Measurements from ENCODE around the gene MNT.

MNT gene

DNA sequence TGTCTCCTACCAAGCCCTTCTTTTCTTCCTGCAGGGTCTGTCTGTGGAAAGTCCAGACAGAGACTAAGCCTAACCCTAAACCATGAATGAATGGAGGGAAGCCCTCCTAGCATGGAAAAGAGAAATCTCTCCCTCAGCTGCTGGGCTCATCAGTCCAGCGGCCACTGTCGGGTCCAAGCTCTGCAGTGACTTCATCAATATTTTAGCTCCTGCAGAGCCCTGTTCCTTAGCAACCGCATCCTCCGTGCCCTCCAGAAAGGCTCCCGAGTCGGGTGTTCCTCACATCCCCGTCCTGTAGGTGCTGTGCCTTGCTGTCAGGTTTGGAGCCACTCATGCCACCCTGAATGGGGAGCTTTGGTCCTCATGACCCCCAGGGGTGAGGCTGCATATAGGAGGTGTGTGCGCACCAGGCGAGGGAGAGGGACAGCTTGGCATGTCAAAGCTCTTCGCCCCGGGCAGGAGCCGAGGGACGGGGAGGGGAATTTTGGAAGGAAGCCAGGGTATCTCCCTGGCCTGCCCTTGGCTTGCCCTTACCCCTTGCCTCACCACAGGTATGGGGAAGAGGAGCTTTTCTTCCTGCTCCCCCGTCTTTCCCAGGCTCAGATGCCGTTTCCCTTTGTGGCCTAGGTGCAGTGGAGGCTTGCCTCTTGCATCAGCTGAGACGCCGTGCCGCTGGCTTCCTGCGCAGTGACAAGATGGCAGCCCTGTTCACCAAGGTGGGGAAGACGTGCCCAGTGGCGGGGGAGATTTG is 39.7 kb downstream of the MNT start:
- DNase-seq, result no peak

DNA sequence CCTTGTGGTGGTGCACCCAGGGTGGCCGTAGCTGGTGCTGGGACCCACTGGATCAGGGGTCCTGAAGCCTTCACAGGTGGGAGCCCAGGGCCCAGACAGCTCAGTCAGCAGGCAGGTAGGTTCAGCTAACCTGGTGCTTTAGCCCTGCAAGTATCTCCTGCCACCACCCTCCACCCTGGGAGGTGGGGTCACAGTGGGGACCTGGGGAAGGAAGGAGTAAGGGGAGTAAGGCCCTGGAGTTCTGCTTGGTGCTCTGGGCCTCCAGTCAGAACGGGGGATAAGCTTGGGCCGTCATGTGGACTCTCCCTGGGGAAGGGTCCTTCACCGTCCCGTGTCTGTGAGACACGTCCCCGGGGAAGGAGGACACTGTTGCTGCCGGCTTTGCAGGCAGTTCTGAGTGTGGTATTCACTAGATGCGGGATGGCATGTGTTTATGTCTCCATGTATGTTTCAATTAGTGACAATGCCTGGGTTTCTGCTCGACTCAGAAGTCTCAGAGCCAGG is 42.9 kb downstream of the MNT start:
- no peak for DNase-seq

DNA sequence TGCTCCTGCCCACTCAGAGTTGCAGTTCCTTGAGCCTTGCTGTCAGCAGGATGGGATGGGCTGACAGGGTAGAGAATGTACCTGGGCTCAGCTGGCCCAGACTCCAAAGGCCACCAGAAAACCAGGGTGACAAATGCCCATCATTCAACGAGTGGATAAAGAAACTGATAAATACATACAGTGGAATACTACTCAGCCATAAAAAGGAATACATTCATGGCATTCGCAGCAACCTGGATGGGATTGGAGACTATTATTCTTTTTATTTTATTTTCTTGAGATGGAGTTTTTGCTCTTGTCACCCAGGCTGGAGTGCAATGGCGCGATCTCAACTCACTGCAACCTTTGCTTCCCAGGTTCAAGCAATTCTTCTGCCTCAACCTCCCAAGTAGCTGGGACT is 43.6 kb downstream of the MNT start:
- no peak for DNase-seq

DNA sequence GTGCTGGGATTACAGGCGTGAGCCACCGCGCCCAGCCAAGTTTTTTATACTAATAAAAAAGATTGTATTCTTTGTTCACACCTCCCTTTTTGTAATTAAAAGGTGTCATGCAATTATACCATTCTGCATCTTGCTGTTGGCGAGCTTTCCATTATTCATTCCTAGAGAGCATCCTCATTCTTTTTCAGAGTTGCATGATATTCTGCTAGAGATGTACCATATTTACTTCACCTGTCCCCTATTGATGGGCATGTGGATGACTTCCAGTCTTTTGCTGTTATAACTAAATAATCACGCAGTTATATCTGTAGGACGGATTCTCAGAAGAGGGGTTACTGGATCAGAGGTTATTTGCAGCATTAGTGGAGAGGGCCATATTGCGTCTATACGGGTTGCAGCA is 46.5 kb downstream of the MNT start:
- no peak for DNase-seq

DNA sequence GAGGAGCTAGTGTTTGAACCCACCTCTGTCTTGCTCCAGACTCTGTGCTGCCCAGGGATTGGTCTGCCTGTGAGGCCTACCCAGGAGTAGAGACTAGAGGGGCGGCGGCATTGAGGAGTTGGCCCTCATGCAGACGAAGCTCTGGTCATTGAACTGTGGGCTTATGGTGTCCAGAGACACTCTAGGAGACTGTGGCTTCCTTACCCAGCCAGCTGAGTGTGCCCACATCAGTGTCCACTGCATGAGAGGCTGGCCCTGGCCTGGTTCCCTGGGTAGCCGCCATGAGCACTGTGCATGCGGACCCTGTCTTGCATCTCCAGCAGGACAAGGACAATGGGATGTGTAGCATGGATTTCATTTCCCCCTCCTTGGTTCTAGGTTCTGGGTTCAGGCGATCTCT is 49.6 kb downstream of the MNT start:
- no peak for DNase-seq

DNA sequence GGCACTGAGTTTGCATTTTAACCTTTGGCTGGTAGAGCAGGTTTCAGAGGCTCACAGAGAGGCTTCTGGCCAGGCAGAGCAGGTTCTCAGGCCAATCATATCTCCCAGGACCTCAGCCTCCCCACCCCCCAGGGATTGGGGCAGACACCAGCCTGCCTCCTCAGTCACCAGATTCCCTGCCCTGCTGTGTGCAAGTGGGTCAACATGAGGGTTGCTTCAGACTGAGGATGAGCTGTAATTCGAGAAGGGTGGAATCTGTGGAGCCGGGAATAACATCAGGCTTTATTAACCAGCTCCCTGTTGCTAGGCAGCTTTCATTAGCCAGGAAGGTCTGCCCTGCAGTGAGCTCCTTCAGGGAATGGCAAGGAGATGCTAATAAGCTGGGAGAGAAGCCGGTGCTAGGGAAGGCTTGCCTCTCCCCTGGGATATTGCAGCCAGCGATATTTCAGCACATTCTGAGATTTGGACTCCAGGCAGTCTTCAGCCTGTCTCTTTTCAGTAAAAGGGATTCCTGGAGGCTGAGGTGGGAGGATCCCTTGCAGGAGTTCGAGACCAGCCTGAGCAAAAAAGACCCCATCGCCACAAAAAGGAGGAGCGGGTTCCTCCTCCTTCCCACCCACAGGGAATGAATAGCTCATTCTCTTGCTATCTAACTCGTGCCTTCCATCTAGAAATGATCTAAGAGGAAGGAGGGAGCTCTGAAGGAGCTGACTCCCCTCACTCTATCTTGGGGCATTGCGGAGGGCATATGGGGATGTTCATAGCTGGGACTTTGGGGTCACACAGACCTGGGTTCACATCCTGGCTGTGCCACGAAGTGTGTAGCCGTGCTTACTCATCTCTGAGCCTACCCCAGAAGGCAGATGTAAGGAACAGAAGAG is 52.8 kb downstream of the MNT start:
- DNase-seq, result peak; percentile 99

DNA sequence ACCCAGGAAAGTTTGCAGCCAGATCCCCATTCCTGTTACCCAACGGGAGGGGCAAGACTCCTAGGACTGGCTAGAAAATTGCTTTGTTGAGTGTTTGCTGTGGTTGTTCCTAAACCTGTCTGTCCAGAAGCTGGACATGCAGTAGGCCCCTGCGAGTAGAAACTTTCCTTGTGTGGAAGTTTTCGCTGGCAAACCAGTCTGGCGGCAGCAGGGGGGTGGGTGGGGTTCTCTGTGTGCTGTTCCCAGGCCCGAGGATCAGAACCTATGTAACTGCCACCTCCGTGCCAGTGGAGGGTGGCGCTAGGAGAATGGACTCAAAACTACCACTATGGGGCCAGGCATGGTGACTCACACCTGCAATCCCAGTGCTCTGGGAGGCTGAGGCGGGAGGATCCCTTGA is 54.4 kb downstream of the MNT start:
- DNase-seq, result peak; percentile 86

DNA sequence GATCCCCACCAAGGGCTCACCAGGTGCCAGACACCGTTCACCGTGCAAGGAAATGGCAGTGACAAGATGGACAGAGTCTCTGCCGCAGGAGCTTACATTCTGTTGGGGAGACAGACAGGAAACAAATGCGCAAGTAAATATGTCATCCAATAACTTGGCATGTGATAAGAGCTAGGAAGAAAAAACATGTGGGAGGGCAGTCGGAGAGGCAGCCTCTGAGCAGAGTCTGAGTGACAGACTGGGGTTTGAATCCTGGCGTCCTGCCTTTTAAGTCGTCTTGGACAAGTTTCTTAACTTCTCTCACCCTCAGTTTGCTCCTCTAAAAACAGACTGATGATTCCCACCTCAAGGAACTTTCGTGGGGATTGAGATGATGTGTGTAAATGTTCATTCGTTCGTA is 56.3 kb downstream of the MNT start:
- DNase-seq, result no peak

DNA sequence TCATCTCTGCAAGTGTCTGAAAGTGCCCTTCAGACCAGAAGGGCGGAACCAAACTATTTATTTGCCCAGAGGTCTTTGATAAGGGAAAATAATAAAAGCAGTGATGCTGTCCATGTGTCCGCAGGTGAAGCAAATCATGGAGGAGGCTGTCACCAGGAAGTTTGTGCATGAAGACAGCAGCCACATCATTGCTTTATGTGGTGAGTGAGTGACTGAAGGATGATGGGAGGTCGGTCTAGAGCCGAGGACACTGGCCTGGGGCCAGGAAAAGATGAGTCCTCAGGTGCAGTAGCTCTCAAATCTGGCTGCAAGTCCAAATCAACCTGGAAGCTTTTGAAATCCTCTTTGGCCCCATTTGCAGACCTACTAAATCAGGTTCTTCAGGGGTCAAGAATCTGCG is 57.4 kb downstream of the MNT start:
- no peak for DNase-seq

DNA sequence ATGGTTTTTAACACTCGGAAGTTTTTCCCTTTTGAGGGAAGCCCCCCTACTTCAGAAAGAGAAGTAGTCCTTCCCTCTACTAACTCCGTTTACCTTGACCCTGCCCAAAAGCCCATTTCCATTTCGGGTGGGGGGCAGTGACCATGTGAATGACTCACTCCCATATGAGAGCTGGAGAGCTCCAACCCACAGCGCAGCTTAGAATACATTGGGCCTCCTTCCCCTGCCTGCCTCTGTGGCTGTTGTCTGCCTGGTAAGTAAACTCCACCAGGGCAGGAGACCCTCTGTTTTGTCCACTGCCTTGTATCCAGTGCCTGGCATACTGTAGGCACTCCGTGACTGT is 62.6 kb downstream of the MNT start:
- DNase-seq, result peak; percentile 82

DNA sequence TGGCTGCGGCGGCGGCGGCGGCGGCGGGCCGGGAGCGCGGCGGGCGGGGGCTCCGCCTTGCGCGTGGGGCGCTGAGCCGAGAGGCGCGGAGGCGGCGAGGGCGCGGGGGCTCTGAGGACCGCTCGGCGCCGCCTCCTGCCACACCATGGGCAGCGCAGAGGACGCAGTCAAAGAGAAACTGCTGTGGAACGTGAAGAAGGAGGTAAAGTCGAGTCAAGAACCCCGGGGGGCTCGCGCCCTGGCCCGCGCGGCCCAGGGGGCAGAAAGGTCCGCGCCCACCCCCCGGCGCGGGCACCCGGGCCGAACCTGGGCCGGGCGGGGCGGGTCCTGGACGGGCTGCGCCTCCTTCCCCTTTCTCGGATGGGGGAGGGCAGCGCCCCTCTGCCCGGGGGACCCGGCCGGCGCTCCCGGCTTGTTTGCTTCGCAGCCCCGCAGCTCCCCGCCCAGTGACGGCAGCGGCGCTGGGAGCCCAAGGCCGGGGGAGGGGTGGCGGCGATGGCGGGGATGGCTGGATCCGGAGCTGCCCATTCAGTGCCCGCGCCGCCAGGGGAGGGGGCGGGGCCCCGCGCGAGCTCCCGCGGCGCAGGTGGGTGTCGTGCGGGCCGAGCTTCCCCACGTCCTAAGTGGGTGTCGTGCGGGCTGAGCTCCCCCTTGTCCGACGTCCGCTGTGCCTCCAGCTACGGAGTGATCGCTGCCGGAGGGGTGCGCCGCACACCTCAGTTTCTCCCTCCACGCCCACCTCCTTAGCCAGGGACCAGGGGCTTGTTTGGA is 63.1 kb downstream of the MNT start:
- peak; percentile 86 for DNase-seq

DNA sequence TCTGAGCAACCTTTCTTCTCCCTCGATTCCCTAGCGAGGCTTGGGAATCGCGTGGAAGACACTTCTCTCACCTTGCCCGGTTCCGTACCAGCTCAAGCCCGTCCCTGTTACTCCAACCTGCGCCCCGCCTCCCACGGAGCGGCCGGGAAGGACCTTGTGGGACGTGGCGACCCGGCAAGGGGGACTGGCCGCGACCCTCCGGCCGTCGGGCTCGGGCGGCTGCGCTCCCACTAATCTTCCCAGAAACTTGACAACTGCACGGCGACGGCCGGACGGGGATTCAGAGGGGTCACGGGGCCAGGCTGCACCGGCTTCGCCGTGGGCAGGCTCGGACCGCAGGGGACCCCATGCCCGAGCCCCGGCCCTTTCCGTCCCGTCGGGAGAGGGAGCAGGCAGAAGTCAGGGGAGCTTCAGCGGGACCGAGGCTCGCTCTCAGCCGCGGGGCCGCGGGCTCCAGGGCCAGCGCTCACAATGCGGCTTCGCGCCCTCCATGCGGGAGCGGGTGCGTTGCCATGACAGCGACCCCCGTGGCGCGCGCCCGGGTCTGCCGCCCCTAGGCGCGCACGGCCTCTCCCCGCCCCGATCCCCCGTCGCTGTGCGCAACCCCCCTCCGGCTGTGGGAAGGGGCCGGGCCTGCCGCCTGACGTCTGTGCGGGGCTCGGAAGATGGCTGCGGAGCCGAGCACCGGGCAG is 63.9 kb downstream of the MNT start, which contains the start of gene SGSM2:
Gene SGSM2 (plus strand): TSS at position 650 of the 692 bp plus-strand sequence. CDS start 188 bp downstream, outside the sequence.
- DNase-seq, result peak; percentile 89

DNA sequence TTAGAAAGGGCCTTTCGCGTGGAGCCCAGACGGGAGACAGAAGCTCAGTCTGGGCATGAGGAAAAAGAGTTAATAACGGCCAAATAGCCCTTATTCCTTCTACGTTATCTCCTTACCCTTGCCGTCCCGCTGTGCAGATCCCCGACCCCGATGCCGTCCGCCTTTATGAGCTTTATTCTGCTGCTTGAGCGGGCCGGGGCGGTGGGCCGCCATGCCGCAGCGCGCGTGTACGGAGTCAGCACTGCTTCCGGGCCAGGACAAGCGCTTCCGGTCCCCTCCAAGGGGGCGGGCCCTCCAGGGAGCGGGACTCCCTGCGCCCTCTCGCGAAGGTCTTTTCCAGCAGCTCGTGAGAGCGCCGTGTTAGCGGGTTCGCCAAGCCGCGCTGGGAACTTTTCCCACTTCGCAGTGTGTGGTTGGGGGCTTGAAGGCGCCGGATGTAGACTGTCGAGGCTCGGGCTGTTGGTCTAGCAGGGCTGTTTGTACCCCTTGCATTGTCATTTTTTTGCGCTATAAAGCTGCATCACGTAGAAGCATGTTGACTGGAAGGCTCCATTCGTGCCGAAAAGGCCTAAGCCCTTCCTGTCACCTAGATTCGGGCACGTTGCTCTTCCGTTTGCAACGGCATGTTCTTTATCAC is 64.5 kb downstream of the MNT start, which contains the start of gene TSR1:
Gene TSR1 (minus strand): TSS at position 243 of the 637 bp plus-strand sequence. CDS start 30 bp downstream, at position 213.
- peak; percentile 98 for DNase-seq

DNA sequence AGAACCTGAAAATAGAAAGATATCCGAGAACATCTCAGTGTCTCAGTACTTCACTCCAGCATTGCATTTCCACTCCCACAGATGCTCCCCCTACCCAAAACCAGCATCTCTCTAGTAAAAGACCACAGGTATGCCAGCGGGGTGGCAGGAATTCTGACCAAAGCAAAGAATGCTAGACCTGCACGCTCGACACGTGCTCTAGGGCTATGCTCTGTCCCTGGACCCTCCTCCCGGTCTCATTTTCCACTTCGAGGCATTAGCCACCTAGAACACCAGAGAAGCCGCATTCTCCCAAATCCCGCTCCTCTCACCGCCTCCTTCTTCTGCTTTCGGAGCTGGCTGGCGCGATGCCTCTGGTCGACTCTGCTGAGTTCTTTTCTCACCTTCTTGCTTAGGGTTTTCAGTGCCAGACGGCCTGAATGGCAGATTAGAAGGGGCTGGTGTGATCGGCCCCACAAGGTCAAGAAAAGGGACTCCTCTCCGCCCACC is 65.1 kb downstream of the MNT start:
- peak; percentile 76 for DNase-seq
